Measurements from ENCODE around the gene CELA3B.
"Not testable (repeated sequence)": the region's sequence is repeated elsewhere in the genome, so short reads cannot be mapped to it uniquely, and the experiment has no call there.

DNA sequence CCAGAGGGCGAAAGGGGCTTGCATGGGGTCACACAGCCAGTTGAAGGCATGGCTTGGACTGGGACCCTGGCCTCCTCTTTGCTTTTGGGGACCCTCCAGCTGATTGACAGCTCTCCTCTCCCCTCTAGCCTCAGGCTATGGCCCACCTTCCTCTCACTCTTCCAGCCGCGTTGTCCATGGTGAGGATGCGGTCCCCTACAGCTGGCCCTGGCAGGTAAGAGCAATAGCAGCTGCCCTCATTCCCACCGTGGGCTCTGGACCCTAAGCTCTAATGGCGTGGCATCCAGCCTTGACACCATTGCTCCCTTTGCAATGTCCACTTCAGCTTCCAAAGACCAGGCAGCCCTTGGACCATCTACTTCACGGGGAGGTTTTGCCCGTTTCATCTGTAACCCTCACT is 26.1 kb downstream of the CELA3B start:
- TF ChIP-seq, protein P1, sequence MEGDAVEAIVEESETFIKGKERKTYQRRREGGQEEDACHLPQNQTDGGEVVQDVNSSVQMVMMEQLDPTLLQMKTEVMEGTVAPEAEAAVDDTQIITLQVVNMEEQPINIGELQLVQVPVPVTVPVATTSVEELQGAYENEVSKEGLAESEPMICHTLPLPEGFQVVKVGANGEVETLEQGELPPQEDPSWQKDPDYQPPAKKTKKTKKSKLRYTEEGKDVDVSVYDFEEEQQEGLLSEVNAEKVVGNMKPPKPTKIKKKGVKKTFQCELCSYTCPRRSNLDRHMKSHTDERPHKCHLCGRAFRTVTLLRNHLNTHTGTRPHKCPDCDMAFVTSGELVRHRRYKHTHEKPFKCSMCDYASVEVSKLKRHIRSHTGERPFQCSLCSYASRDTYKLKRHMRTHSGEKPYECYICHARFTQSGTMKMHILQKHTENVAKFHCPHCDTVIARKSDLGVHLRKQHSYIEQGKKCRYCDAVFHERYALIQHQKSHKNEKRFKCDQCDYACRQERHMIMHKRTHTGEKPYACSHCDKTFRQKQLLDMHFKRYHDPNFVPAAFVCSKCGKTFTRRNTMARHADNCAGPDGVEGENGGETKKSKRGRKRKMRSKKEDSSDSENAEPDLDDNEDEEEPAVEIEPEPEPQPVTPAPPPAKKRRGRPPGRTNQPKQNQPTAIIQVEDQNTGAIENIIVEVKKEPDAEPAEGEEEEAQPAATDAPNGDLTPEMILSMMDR (IDR thresholded peaks at IDR 0.05 in 4 of 5, conservative IDR thresholded peaks at IDR 0.05 in 1 of 5), result not testable (repeated sequence)
- not testable (repeated sequence) for TF ChIP-seq POLR2A (IDR thresholded peaks at IDR 0.05)

All from gastrocnemius medialis (tissue), 4 donors.